IMR-90 (cell line): Measurements from ENCODE around the gene PCSK5. TPM values are rescaled to one million over a fixed set of nuclear protein-coding genes. Genes with fewer than 3 reads are reported as not detected.

Source experiments
- ATAC-seq: fragments of 200-7000 bp; cut with Tn5 transposase; 2 replicates; pipeline ENCODE4 v1.9.1; 2020; ENCODE audit warnings: low read depth, mild to moderate bottlenecking, moderate library complexity
- BruUV-seq: library from RNA; stranded (reverse); fragments of 400-500 nt; replicated peaks from 2 replicates; lab custom pipeline; 2021; lab: Mats Ljungman, UMichigan
- CTCF ChIA-PET: fragments of 300-600 bp; formaldehyde crosslinking; extraction: SDS; loops from one replicate; lab custom pipeline; 2021; ENCODE audit warnings: antibody characterized with exemption; lab: Yijun Ruan, JAX
- POLR2A ChIA-PET: fragments of 300-600 bp; sonication (Branson Sonifier 250); formaldehyde crosslinking; loops from one replicate; lab custom pipeline; 2022; ENCODE audit warnings: antibody characterized with exemption; ENCODE audit not compliant: unreplicated experiment; lab: Charles Lee
- DNase-seq: peaks from one replicate; pipeline ENCODE4 v3.0.0; 2013
- H2AFZ ChIP-seq: replicated peaks from 2 replicates; pipeline ENCODE3; 2013; ENCODE audit warnings: low read length, mild to moderate bottlenecking; ENCODE audit not compliant: poor library complexity
- H2AK5ac ChIP-seq: 2 replicates; pipeline ENCODE4 v1.6.1; 2013; ENCODE audit warnings: low read depth, low read length, inconsistent platforms
- H2AK9ac ChIP-seq: replicated peaks from 2 replicates; pipeline ENCODE3; 2013; ENCODE audit warnings: mild to moderate bottlenecking, low read depth, low read length, moderate library complexity; ENCODE audit not compliant: poor library complexity
- H2BK120ac ChIP-seq: 2 replicates; pipeline ENCODE4 v1.6.1; 2013; ENCODE audit warnings: low read depth, low read length, inconsistent platforms
- H2BK15ac ChIP-seq: 3 replicates; pipeline ENCODE4 v1.6.1; 2013; ENCODE audit warnings: low read depth, low read length, inconsistent platforms
- H2BK20ac ChIP-seq: 2 replicates; pipeline ENCODE4 v1.6.1; 2013; ENCODE audit warnings: low read depth, mild to moderate bottlenecking, inconsistent platforms, low read length, moderate library complexity
- H2BK5ac ChIP-seq: 2 replicates; pipeline ENCODE4 v1.6.1; 2013; ENCODE audit warnings: mild to moderate bottlenecking, low read depth, low read length, inconsistent platforms; ENCODE audit not compliant: poor library complexity, severe bottlenecking
- H3K14ac ChIP-seq: replicated peaks from 2 replicates; pipeline ENCODE4 v1.6.1; 2013; ENCODE audit warnings: low read depth, low read length, inconsistent platforms
- H3K18ac ChIP-seq: 2 replicates; pipeline ENCODE4 v1.6.1; 2013; ENCODE audit warnings: low read depth, low read length, control low read depth
- H3K23ac ChIP-seq: 2 replicates; pipeline ENCODE4 v1.6.1; 2013; ENCODE audit warnings: low read depth, low read length, inconsistent platforms
- H3K27ac ChIP-seq: 2 replicates; pipeline ENCODE4 v1.5.1; 2013; ENCODE audit warnings: mild to moderate bottlenecking, control low read depth, low read length; ENCODE audit not compliant: insufficient read depth
- H3K27me3 ChIP-seq: 2 replicates; pipeline ENCODE4 v1.6.1; 2013; ENCODE audit warnings: low read length; ENCODE audit not compliant: control insufficient read depth, insufficient read depth
- H3K36me3 ChIP-seq: 2 replicates; pipeline ENCODE4 v1.6.1; 2013; ENCODE audit warnings: low read length, mixed read lengths; ENCODE audit not compliant: control insufficient read depth, insufficient read depth
- H3K4ac ChIP-seq: 2 replicates; pipeline ENCODE4 v1.6.1; 2013; ENCODE audit warnings: low read depth, low read length, inconsistent platforms
- H3K4me1 ChIP-seq: 2 replicates; pipeline ENCODE4 v1.6.1; 2013; ENCODE audit warnings: low read length, mixed read lengths; ENCODE audit not compliant: control insufficient read depth, insufficient read depth
- H3K4me2 ChIP-seq: 2 replicates; pipeline ENCODE4 v1.6.1; 2013; ENCODE audit warnings: low read depth, mild to moderate bottlenecking, control low read depth, low read length, moderate library complexity
- H3K4me3 ChIP-seq: 2 replicates; pipeline ENCODE4 v1.5.1; 2013; ENCODE audit warnings: low read depth, mild to moderate bottlenecking, control low read depth, low read length, moderate library complexity; ENCODE audit not compliant: insufficient read depth
- H3K56ac ChIP-seq: 2 replicates; pipeline ENCODE4 v1.6.1; 2013; ENCODE audit warnings: low read length, inconsistent platforms; ENCODE audit not compliant: insufficient read depth; ENCODE audit errors: extremely low read depth
- H3K79me1 ChIP-seq, 2 experiments: 2 replicates each; pipeline ENCODE4 v1.6.1; 2013; ENCODE audit warnings: low read length in 2 of 2, inconsistent platforms in 1 of 2, low read depth in 1 of 2
- H3K9ac ChIP-seq: 2 replicates; pipeline ENCODE4 v1.6.1; 2013; ENCODE audit warnings: low read depth, low read length, control low read depth
- H3K9me1 ChIP-seq: 2 replicates; pipeline ENCODE4 v1.6.1; 2013; ENCODE audit warnings: low read length, inconsistent platforms; ENCODE audit not compliant: insufficient read depth
- H3K9me3 ChIP-seq: 2 replicates; pipeline ENCODE4 v1.6.1; 2013; ENCODE audit warnings: low read length; ENCODE audit not compliant: control insufficient read depth, insufficient read depth
- H4K20me1 ChIP-seq: 2 replicates; pipeline ENCODE4 v1.6.1; 2013; ENCODE audit warnings: low read length, inconsistent platforms; ENCODE audit not compliant: insufficient read depth
- H4K5ac ChIP-seq: 2 replicates; pipeline ENCODE4 v1.6.1; 2013; ENCODE audit warnings: mild to moderate bottlenecking, low read depth, low read length, control low read depth
- H4K8ac ChIP-seq, 2 experiments: 2 replicates each; pipeline ENCODE4 v1.6.1; 2013; ENCODE audit warnings: low read depth in 2 of 2, low read length in 2 of 2, control low read depth in 1 of 2, inconsistent platforms in 1 of 2
- H4K91ac ChIP-seq: 2 replicates; pipeline ENCODE4 v1.6.1; 2013; ENCODE audit warnings: low read depth, low read length, inconsistent platforms; ENCODE audit not compliant: insufficient read depth
- BHLHE40 ChIP-seq: fragments of 150-350 bp; IDR thresholded peaks from 2 replicates; pipeline ENCODE4 v1.6.1; 2016; ENCODE audit warnings: mild to moderate bottlenecking, low read depth, low read length
- CEBPB ChIP-seq: IDR thresholded peaks from 2 replicates; pipeline ENCODE4 v1.6.1; 2012; ENCODE audit warnings: low read depth, low read length, improper control_type of control experiment
- CHD1 ChIP-seq: IDR thresholded peaks from 2 replicates; pipeline ENCODE4 v1.6.1; 2012; ENCODE audit warnings: low read depth, low read length, improper control_type of control experiment
- FOS ChIP-seq: fragments of 150-350 bp; IDR thresholded peaks from 2 replicates; pipeline ENCODE4 v1.6.1; 2016; ENCODE audit warnings: low read depth, low read length
- MAFK ChIP-seq: IDR thresholded peaks from 2 replicates; pipeline ENCODE4 v1.6.1; 2012; ENCODE audit warnings: low read depth, low read length, improper control_type of control experiment
- MAZ ChIP-seq: IDR thresholded peaks from 2 replicates; pipeline ENCODE4 v1.6.1; 2012; ENCODE audit warnings: low read depth, mild to moderate bottlenecking, low read length, improper control_type of control experiment, moderate library complexity, borderline replicate concordance
- MXI1 ChIP-seq: IDR thresholded peaks from 2 replicates; pipeline ENCODE4 v1.6.1; 2012; ENCODE audit warnings: low read depth, mild to moderate bottlenecking, low read length, moderate library complexity, borderline replicate concordance
- NFE2L2 ChIP-seq: fragments of 150-350 bp; IDR thresholded peaks from 2 replicates; pipeline ENCODE4 v1.6.1; 2016; ENCODE audit warnings: low read depth, mild to moderate bottlenecking, low read length
- POLR2A ChIP-seq: IDR thresholded peaks from 2 replicates; pipeline ENCODE4 v1.6.1; 2012; ENCODE audit warnings: mild to moderate bottlenecking, low read depth, low read length
- RAD21 ChIP-seq: IDR thresholded peaks from 2 replicates; pipeline ENCODE4 v1.6.1; 2012; ENCODE audit warnings: low read length, improper control_type of control experiment
- RCOR1 ChIP-seq: IDR thresholded peaks from 2 replicates; pipeline ENCODE4 v1.6.1; 2012; ENCODE audit warnings: mild to moderate bottlenecking, low read length, improper control_type of control experiment; ENCODE audit not compliant: insufficient replicate concordance
- RFX5 ChIP-seq: IDR thresholded peaks from 2 replicates; pipeline ENCODE4 v1.8.0; 2012; ENCODE audit warnings: low read depth, mild to moderate bottlenecking, low read length, moderate library complexity
- SMC3 ChIP-seq: fragments of 150-350 bp; IDR thresholded peaks from 2 replicates; pipeline ENCODE4 v1.6.1; 2016; ENCODE audit warnings: low read depth, mild to moderate bottlenecking, antibody characterized with exemption, low read length, moderate library complexity
- WGBS, 2 experiments: methylation state at CpG; one replicate each; pipeline versions ENCODE4 v1.1.5 to v1.1.7; 2013; ENCODE audit warnings: missing lambda C conversion rate in 2 of 2; ENCODE audit not compliant: insufficient read length in 1 of 2; ENCODE audit errors: extremely low coverage in 2 of 2; 5-methylcytosine and 5-hydroxymethylcytosine counted together
- dilution Hi-C: fragments of 300-500 bp; cut with HindIII; formaldehyde crosslinking; loops from one replicate; pipeline ENCODE4 v1.14.3; 2018; ENCODE audit warnings: low sequenced_read_pairs; ENCODE audit not compliant: unreplicated experiment
- in situ Hi-C: fragments of 300-500 bp; cut with MboI; formaldehyde crosslinking; loops from 3 replicates; pipeline ENCODE4 v1.14.3; 2019; ENCODE audit warnings: low sequenced_read_pairs, inconsistent platforms, mixed read lengths
- intact Hi-C: fragments of 100-400 bp; cut with micrococcal nuclease; formaldehyde crosslinking; loops from 2 replicates; pipeline ENCODE4 v1.10.0; 2022
- polyA plus RNA-seq, 3 experiments: library from polyadenylated mRNA; depleted of rRNA; stranded (reverse); fragments of >200 nt; gene quantifications; 2 replicates each; pipeline ENCODE4 v1.2.3, GENCODE V29; 2012; ENCODE audit warnings: low replicate concordance in 1 of 3
- total RNA-seq: library from RNA; depleted of rRNA; stranded (reverse); fragments of >200 nt; gene quantifications from 2 replicates; pipeline ENCODE4 v1.2.3, GENCODE V29; 2012
- TF ChIP-seq, protein P1 (sequence below): fragments of 150-350 bp; IDR thresholded peaks from 2 replicates; pipeline ENCODE4 v1.6.1; 2016; ENCODE audit warnings: low read depth, mild to moderate bottlenecking, low read length, moderate library complexity, borderline replicate concordance
- TF ChIP-seq, protein P2 (sequence below): fragments of 150-350 bp; IDR thresholded peaks from 2 replicates; pipeline ENCODE4 v1.6.1; 2017; ENCODE audit warnings: mild to moderate bottlenecking, antibody characterized with exemption, low read length, low read depth
- TF ChIP-seq, protein P3 (sequence below): conservative IDR thresholded peaks from 2 replicates; pipeline ENCODE4 v1.5.1; 2012; ENCODE audit warnings: mild to moderate bottlenecking, low read depth, low read length, improper control_type of control experiment

PCSK5 gene
- total and polyA plus RNA-seq, 2 of the 4 experiments (the other 2 are of a cell fraction), result 1.5 to 3.0 TPM

DNA sequence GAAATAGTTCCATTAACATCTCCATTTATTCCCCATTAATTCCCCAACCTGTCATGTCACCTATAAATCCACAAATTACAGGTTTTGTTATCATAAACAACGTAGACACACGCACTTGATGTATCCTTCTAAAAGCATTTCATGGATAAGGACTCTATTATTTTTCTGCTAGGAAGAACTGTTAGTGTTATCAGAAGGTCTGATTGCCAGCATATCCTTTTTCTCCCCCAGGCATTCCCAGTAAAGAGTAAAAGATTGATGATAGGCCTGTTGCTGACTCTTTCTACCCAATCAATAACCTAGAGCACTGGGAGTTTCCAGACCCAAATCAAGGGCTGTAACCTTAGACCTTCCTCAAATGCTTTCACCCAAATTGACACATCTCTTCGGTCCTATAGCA, 442.9 kb downstream of the PCSK5 start:
- H3K4me1 ChIP-seq, result no peaks in the 10 kb centered on the region
- H2AK9ac ChIP-seq, result no peak overlapping the region
- no peak overlapping the region for H3K27ac ChIP-seq
- H4K91ac ChIP-seq, result no peak overlapping the region
- no peak for DNase-seq
- no peak overlapping the region for H2BK5ac ChIP-seq
- TF ChIP-seq NFE2L2, result no peak
- TF ChIP-seq CEBPB, result no peak
- no peak for TF ChIP-seq CHD1
- TF ChIP-seq, protein P1, sequence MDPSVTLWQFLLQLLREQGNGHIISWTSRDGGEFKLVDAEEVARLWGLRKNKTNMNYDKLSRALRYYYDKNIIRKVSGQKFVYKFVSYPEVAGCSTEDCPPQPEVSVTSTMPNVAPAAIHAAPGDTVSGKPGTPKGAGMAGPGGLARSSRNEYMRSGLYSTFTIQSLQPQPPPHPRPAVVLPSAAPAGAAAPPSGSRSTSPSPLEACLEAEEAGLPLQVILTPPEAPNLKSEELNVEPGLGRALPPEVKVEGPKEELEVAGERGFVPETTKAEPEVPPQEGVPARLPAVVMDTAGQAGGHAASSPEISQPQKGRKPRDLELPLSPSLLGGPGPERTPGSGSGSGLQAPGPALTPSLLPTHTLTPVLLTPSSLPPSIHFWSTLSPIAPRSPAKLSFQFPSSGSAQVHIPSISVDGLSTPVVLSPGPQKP, result no peak
- no peak for TF ChIP-seq RCOR1
- no peak for TF ChIP-seq POLR2A
- no peak for TF ChIP-seq MXI1
- no peak for TF ChIP-seq RFX5
- TF ChIP-seq, protein P2, sequence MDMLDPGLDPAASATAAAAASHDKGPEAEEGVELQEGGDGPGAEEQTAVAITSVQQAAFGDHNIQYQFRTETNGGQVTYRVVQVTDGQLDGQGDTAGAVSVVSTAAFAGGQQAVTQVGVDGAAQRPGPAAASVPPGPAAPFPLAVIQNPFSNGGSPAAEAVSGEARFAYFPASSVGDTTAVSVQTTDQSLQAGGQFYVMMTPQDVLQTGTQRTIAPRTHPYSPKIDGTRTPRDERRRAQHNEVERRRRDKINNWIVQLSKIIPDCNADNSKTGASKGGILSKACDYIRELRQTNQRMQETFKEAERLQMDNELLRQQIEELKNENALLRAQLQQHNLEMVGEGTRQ, result no peak
- TF ChIP-seq FOS, result no peak
- TF ChIP-seq SMC3, result no peak
- TF ChIP-seq, protein P3, sequence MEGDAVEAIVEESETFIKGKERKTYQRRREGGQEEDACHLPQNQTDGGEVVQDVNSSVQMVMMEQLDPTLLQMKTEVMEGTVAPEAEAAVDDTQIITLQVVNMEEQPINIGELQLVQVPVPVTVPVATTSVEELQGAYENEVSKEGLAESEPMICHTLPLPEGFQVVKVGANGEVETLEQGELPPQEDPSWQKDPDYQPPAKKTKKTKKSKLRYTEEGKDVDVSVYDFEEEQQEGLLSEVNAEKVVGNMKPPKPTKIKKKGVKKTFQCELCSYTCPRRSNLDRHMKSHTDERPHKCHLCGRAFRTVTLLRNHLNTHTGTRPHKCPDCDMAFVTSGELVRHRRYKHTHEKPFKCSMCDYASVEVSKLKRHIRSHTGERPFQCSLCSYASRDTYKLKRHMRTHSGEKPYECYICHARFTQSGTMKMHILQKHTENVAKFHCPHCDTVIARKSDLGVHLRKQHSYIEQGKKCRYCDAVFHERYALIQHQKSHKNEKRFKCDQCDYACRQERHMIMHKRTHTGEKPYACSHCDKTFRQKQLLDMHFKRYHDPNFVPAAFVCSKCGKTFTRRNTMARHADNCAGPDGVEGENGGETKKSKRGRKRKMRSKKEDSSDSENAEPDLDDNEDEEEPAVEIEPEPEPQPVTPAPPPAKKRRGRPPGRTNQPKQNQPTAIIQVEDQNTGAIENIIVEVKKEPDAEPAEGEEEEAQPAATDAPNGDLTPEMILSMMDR, result no peak
- no peak for TF ChIP-seq BHLHE40
- no peak for TF ChIP-seq MAZ
- no peak for TF ChIP-seq RAD21
- no peak for TF ChIP-seq MAFK
- no peak overlapping the region for H3K23ac ChIP-seq
- no peak overlapping the region for H3K56ac ChIP-seq
- H3K4me3 ChIP-seq, result no peak overlapping the region
- dilution Hi-C loops, result no loop called here
- no peak overlapping the region for H2BK15ac ChIP-seq
- no TSS peak for BruUV-seq
- no peak for ATAC-seq
- intact Hi-C loops, result no loop called here
- no CpG with 5 or more reads among the region's 3 CpGs for WGBS, 2 experiments
- no peak overlapping the region for H4K5ac ChIP-seq
- H3K14ac ChIP-seq, result no peak overlapping the region
- in situ Hi-C loops, result no loop called here
- ChIA-PET CTCF (no interaction called here), POLR2A (no interaction called here)
- no peaks in the 10 kb centered on the region for H4K20me1 ChIP-seq
- no peaks in the 10 kb centered on the region for H3K36me3 ChIP-seq
- no peak overlapping the region for H3K4me2 ChIP-seq
- peaks cover 18% of the 10 kb centered on the region for H3K27me3 ChIP-seq
- no peak overlapping the region for H2BK20ac ChIP-seq
- no peaks in the 10 kb centered on the region for H3K9me1 ChIP-seq
- H4K8ac ChIP-seq, result no peak overlapping the region
- 0 out of 2 replicates have a peak, but pooled peaks cover 2% of the 10 kb centered on the region for H3K9me3 ChIP-seq
- no peak overlapping the region for H2AFZ ChIP-seq
- no peak overlapping the region for H2AK5ac ChIP-seq
- H3K18ac ChIP-seq, result no peak overlapping the region
- no peaks in the 10 kb centered on the region for H3K79me1 ChIP-seq
- H2BK120ac ChIP-seq, result no peak overlapping the region
- H3K4ac ChIP-seq, result no peak overlapping the region
- H3K9ac ChIP-seq, result no peak overlapping the region
